Measurements from ENCODE around the gene MYLK. TPM values are rescaled to one million over a fixed set of nuclear protein-coding genes. Genes with fewer than 3 reads are reported as not detected.

MYLK gene
- total RNA-seq, 1 donor from 2014 or later, result 4.3 TPM

- DNase-seq, result no peak
- Mint-ChIP-seq H3K27me3 (ENCODE audit: unreplicated experiment) (peaks cover 4% of the 10 kb centered on the region), H3K4me3 (ENCODE audit: unreplicated experiment) (no peak overlapping the region), H3K36me3 (ENCODE audit: unreplicated experiment) (no peaks in the 10 kb centered on the region), H3K4me1 (ENCODE audit: low read depth, unreplicated experiment) (peaks cover 1% of the 10 kb centered on the region), H3K9me3 (ENCODE audit: unreplicated experiment) (peaks cover 1% of the 10 kb centered on the region), H3K27ac (ENCODE audit: unreplicated experiment) (no peak overlapping the region)
- no peak for TF ChIP-seq CTCF (IDR thresholded peaks at IDR 0.05; ENCODE audit: partially characterized antibody, unreplicated experiment)
Measured at GRCh38 chr3:123644358-123644757, 239.8 kb downstream of the MYLK start.

GRCh38 chr3:123642957-123643330, 241.2 kb downstream of the MYLK start:
- no peaks in the 10 kb centered on the region for H3K9me3 Mint-ChIP-seq (ENCODE audit: unreplicated experiment)
- H3K4me1 Mint-ChIP-seq (ENCODE audit: low read depth, unreplicated experiment), result no peaks in the 10 kb centered on the region
- no peak for TF ChIP-seq CTCF (IDR thresholded peaks at IDR 0.05; ENCODE audit: partially characterized antibody, unreplicated experiment)
- no peaks in the 10 kb centered on the region for H3K36me3 Mint-ChIP-seq (ENCODE audit: unreplicated experiment)
- peaks cover 1% of the 10 kb centered on the region for H3K27me3 Mint-ChIP-seq (ENCODE audit: unreplicated experiment)
- no peak overlapping the region for H3K4me3 Mint-ChIP-seq (ENCODE audit: unreplicated experiment)
- H3K27ac Mint-ChIP-seq (ENCODE audit: unreplicated experiment), result no peak overlapping the region
- no peak for DNase-seq

GRCh38 chr3:123642182-123642956, 241.8 kb downstream of the MYLK start:
- DNase-seq, result peak; percentile 79
- Mint-ChIP-seq H3K9me3 (ENCODE audit: unreplicated experiment) (no peaks in the 10 kb centered on the region), H3K27me3 (ENCODE audit: unreplicated experiment) (peaks cover 1% of the 10 kb centered on the region), H3K4me3 (ENCODE audit: unreplicated experiment) (no peak overlapping the region), H3K4me1 (ENCODE audit: low read depth, unreplicated experiment) (peaks cover under 1% of the 10 kb centered on the region), H3K27ac (ENCODE audit: unreplicated experiment) (no peak overlapping the region), H3K36me3 (ENCODE audit: unreplicated experiment) (no peaks in the 10 kb centered on the region)
- TF ChIP-seq CTCF (IDR thresholded peaks at IDR 0.05; ENCODE audit: partially characterized antibody, unreplicated experiment), result peak; percentile 90

- no peaks in the 10 kb centered on the region for H3K9me3 Mint-ChIP-seq (ENCODE audit: unreplicated experiment)
- H3K36me3 Mint-ChIP-seq (ENCODE audit: unreplicated experiment), result no peaks in the 10 kb centered on the region
- H3K27me3 Mint-ChIP-seq (ENCODE audit: unreplicated experiment), result peaks cover 1% of the 10 kb centered on the region
- peaks cover 2% of the 10 kb centered on the region for H3K4me1 Mint-ChIP-seq (ENCODE audit: low read depth, unreplicated experiment)
- no peak for TF ChIP-seq CTCF (IDR thresholded peaks at IDR 0.05; ENCODE audit: partially characterized antibody, unreplicated experiment)
- no peak overlapping the region for H3K4me3 Mint-ChIP-seq (ENCODE audit: unreplicated experiment)
- H3K27ac Mint-ChIP-seq (ENCODE audit: unreplicated experiment), result no peak overlapping the region
- DNase-seq, result no peak
Measured at GRCh38 chr3:123641505-123641904, 242.6 kb downstream of the MYLK start.

- no peak for TF ChIP-seq CTCF (IDR thresholded peaks at IDR 0.05; ENCODE audit: partially characterized antibody, unreplicated experiment)
- H3K4me3 Mint-ChIP-seq (ENCODE audit: unreplicated experiment), result no peak overlapping the region
- no peak overlapping the region for H3K27ac Mint-ChIP-seq (ENCODE audit: unreplicated experiment)
- H3K9me3 Mint-ChIP-seq (ENCODE audit: unreplicated experiment), result no peaks in the 10 kb centered on the region
- H3K4me1 Mint-ChIP-seq (ENCODE audit: low read depth, unreplicated experiment), result peaks cover 2% of the 10 kb centered on the region
- peaks cover 1% of the 10 kb centered on the region for H3K27me3 Mint-ChIP-seq (ENCODE audit: unreplicated experiment)
- no peaks in the 10 kb centered on the region for H3K36me3 Mint-ChIP-seq (ENCODE audit: unreplicated experiment)
- no peak for DNase-seq
Measured at GRCh38 chr3:123640740-123641462, 243.2 kb downstream of the MYLK start.
